Upper lobe of left lung (tissue), 6 donors: ENCODE results near the gene B9D2. TPM values are rescaled to one million over a fixed set of nuclear protein-coding genes. Genes with fewer than 3 reads are reported as not detected.

Experiments
- ATAC-seq, 2 donors: fragments of 200-7000 bp; cut with Tn5 transposase; one replicate each; pipeline ENCODE4 v1.9.1; 2022; ENCODE audit warnings: mild to moderate bottlenecking in 2 of 2, moderate library complexity in 2 of 2; ENCODE audit not compliant: low FRiP score in 2 of 2
- DNase-seq, 2 donors: peaks; one replicate each; pipeline ENCODE4 v3.0.0-alpha.2; 2019 to 2020
- H3K27ac ChIP-seq, 4 donors: fragments of 200-600 bp; sonication (generic); one replicate each; pipeline ENCODE4 v1.5.1; 2016 to 2019
- H3K27me3 ChIP-seq, 4 donors: fragments of 200-600 bp; sonication (generic); one replicate each; pipeline ENCODE4 v1.5.1; 2017 to 2019
- H3K36me3 ChIP-seq, 4 donors: fragments of 200-600 bp; sonication (generic); one replicate each; pipeline ENCODE4 v1.5.1; 2016 to 2019
- H3K4me1 ChIP-seq, 4 donors: fragments of 200-600 bp; sonication (generic); one replicate each; pipeline ENCODE4 v1.5.1; 2018 to 2019
- H3K4me3 ChIP-seq, 4 donors: fragments of 200-600 bp; sonication (generic); one replicate each; pipeline ENCODE4 v1.5.1; 2017 to 2019; ENCODE audit warnings: mild to moderate bottlenecking in 2 of 4, moderate library complexity in 1 of 4
- H3K9me3 ChIP-seq, 4 donors: fragments of 200-600 bp; sonication (generic); one replicate each; pipeline ENCODE4 v1.5.1; 2018 to 2019
- CTCF ChIP-seq, 6 experiments: fragments of 450-650 bp in 4 of 6; fragments of 200-600 bp in 2 of 6; sonication (generic) in 2 of 6; IDR thresholded peaks; one replicate each; pipeline ENCODE4 v1.5.1; 2016 to 2019; ENCODE audit warnings: antibody characterized with exemption in 6 of 6
- EP300 ChIP-seq, 4 donors: sonication (generic); formaldehyde crosslinking; IDR thresholded peaks; one replicate each; pipeline ENCODE4 v1.5.1; 2017; ENCODE audit warnings: antibody characterized with exemption in 4 of 4, control low read depth in 2 of 4
- POLR2A ChIP-seq, 4 donors: fragments of 450-650 bp; IDR thresholded peaks; one replicate each; pipeline ENCODE4 v1.5.1; 2016 to 2017; ENCODE audit warnings: antibody characterized with exemption in 4 of 4, mild to moderate bottlenecking in 2 of 4
- POLR2AphosphoS5 ChIP-seq, 2 donors: sonication (generic); formaldehyde crosslinking; IDR thresholded peaks; one replicate each; pipeline ENCODE4 v1.5.1; 2017; ENCODE audit warnings: antibody characterized with exemption in 2 of 2
- WGBS, 2 donors: methylation state at CpG; one replicate each; pipeline ENCODE4 v1.1.5; 2017 to 2018; 5-methylcytosine and 5-hydroxymethylcytosine counted together
- total RNA-seq, 6 donors: library from RNA; depleted of rRNA in 4 of 6; stranded (reverse); fragments of >200 nt in 4 of 6; gene quantifications; one replicate each; pipeline versions ENCODE4 v1.1.0 to v1.2.1, GENCODE V29; 2016 to 2021
- donor health status: DM: no; HTN: no; CAD: no; lungs with moderate emphysema.
- donor health status: DM: no; HTN: yes; CAD: no; lungs with severe emphysema.

The B9D2 gene
- total RNA-seq, 6 donors from 2014 or later, result 7.0 to 17.2 (median 10.3) TPM; not detected in 1

GRCh38 chr19:41325947-41326706 lies 37.8 kb downstream of the B9D2 start:
- no peaks in the 10 kb centered on the region for H3K9me3 ChIP-seq
- WGBS, 2 donors, result 31 to 32% methylated on average over 11 to 22 of the region's 30 CpGs
- peak overlapping the region; percentile 79 to 90 (median 85) for H3K27ac ChIP-seq
- H3K36me3 ChIP-seq, result peaks cover 0 to 23% (median 16%) of the 10 kb centered on the region in 4 donors
- ATAC-seq, result no peak
- DNase-seq, result peak in 1 of 2 donors; percentile 79
- H3K4me3 ChIP-seq, result peak overlapping the region in 3 of 4 donors; percentile 16 to 49 (median 32)
- TF ChIP-seq POLR2A (IDR thresholded peaks at IDR 0.05) (peak in 1 of 4 donors; percentile 21), CTCF (IDR thresholded peaks at IDR 0.05) (no peak), POLR2AphosphoS5 (IDR thresholded peaks at IDR 0.05) (peak in 1 of 2 donors; percentile 21)
- H3K4me1 ChIP-seq, result peaks cover 77 to 94% (median 84%) of the 10 kb centered on the region in 4 donors
- H3K27me3 ChIP-seq, result no peaks in the 10 kb centered on the region

- Histone ChIP-seq H3K27me3 (no peaks in the 10 kb centered on the region), H3K9me3 (no peaks in the 10 kb centered on the region), H3K27ac (peak overlapping the region; percentile 79 to 90 (median 85)), H3K36me3 (peaks cover 0 to 23% (median 18%) of the 10 kb centered on the region in 4 donors), H3K4me1 (peaks cover 75 to 91% (median 82%) of the 10 kb centered on the region in 4 donors), H3K4me3 (peak overlapping the region in 3 of 4 donors; percentile 16 to 49 (median 32))
- ATAC-seq, result no peak
- DNase-seq, result no peak
- TF ChIP-seq POLR2AphosphoS5 (IDR thresholded peaks at IDR 0.05), result no peak
- TF ChIP-seq CTCF (IDR thresholded peaks at IDR 0.05), result no peak
- no peak for TF ChIP-seq POLR2A (IDR thresholded peaks at IDR 0.05)
- TF ChIP-seq EP300 (IDR thresholded peaks at IDR 0.05), result no peak
- WGBS, 2 donors, result 9 to 12% methylated on average over 5 to 9 of the region's 10 CpGs
These were observed 38.4 kb downstream of the B9D2 start for GRCh38 chr19:41325640-41325946.

GRCh38 chr19:41324921-41325639 lies 38.9 kb downstream of the B9D2 start:
- peak; percentile 67 to 89 for DNase-seq
- 8 to 18% methylated on average over 16 to 21 of the region's 23 CpGs for WGBS, 2 donors
- Histone ChIP-seq H3K9me3 (no peaks in the 10 kb centered on the region), H3K27me3 (no peaks in the 10 kb centered on the region), H3K4me1 (peaks cover 75 to 86% (median 82%) of the 10 kb centered on the region in 4 donors), H3K27ac (peak overlapping the region; percentile 79 to 90 (median 85)), H3K36me3 (peaks cover 1 to 24% (median 21%) of the 10 kb centered on the region in 4 donors), H3K4me3 (peak overlapping the region in 3 of 4 donors; percentile 16 to 49 (median 32))
- TF ChIP-seq POLR2A (IDR thresholded peaks at IDR 0.05) (no peak), POLR2AphosphoS5 (IDR thresholded peaks at IDR 0.05) (peak in 1 of 2 donors; percentile 39), CTCF (IDR thresholded peaks at IDR 0.05) (no peak), EP300 (IDR thresholded peaks at IDR 0.05) (peak in 1 of 4 donors; percentile 47)
- ATAC-seq, result peak; percentile 2 to 6

GRCh38 chr19:41324231-41324702 lies 39.7 kb downstream of the B9D2 start:
- no peak for DNase-seq
- Histone ChIP-seq H3K36me3 (peaks cover 5 to 28% (median 28%) of the 10 kb centered on the region in 4 donors), H3K9me3 (no peaks in the 10 kb centered on the region), H3K27me3 (no peaks in the 10 kb centered on the region), H3K27ac (peak overlapping the region; percentile 79 to 90 (median 85)), H3K4me3 (no peak overlapping the region), H3K4me1 (peaks cover 71 to 80% (median 78%) of the 10 kb centered on the region in 4 donors)
- ATAC-seq, result no peak
- TF ChIP-seq EP300 (IDR thresholded peaks at IDR 0.05), result no peak
- 79% methylated on average over 7 of the region's 7 CpGs for WGBS, 2 donors
